DMS53 treated with DMSO at 0.1 percent for 48 hours (cell line): ENCODE measurements around the gene TMEM63C.
A peak's percentile ranks its signal among the peaks of the same experiment; 100 is the strongest.
"Not testable (repeated sequence)": the region's sequence is repeated elsewhere in the genome, so short reads cannot be mapped to it uniquely, and the experiment has no call there.

Experiments used
- DNase-seq: peaks from one replicate; lab custom pipeline; 2025; ENCODE audit not compliant: unreplicated experiment; lab: John Stamatoyannopoulos, UW

The TMEM63C gene

GRCh38 chr14:77276295-77276935, 94.8 kb downstream of the TMEM63C start:
- no peak for DNase-seq

GRCh38 chr14:77276959-77277358, 95.4 kb downstream of the TMEM63C start:
- no peak for DNase-seq

- no peak for DNase-seq
Observed at GRCh38 chr14:77278461-77279230, 97.0 kb downstream of the TMEM63C start.

GRCh38 chr14:77279719-77280118, 98.1 kb downstream of the TMEM63C start:
- no peak for DNase-seq

GRCh38 chr14:77280921-77281320, 99.3 kb downstream of the TMEM63C start:
- DNase-seq: not testable (repeated sequence)

GRCh38 chr14:77281852-77282410, 100.3 kb downstream of the TMEM63C start:
- no peak for DNase-seq

GRCh38 chr14:77284066-77284465, 102.5 kb downstream of the TMEM63C start:
- no peak for DNase-seq

GRCh38 chr14:77284466-77284865, 102.9 kb downstream of the TMEM63C start:
- DNase-seq: no peak

GRCh38 chr14:77286576-77286975, 105.0 kb downstream of the TMEM63C start:
- no peak for DNase-seq

GRCh38 chr14:77290705-77291104, 109.1 kb downstream of the TMEM63C start:
- DNase-seq: no peak

GRCh38 chr14:77296155-77296554, 114.6 kb downstream of the TMEM63C start:
- no peak for DNase-seq

GRCh38 chr14:77296906-77297305, 115.3 kb downstream of the TMEM63C start:
- no peak for DNase-seq

GRCh38 chr14:77299771-77300170, 118.2 kb downstream of the TMEM63C start:
- no peak for DNase-seq

GRCh38 chr14:77301103-77301502, 119.5 kb downstream of the TMEM63C start:
- peak; percentile 12 for DNase-seq

GRCh38 chr14:77302926-77303325, 121.3 kb downstream of the TMEM63C start:
- peak; percentile 92 for DNase-seq

- peak; percentile 91 for DNase-seq
Observed at GRCh38 chr14:77303417-77304156, 122.0 kb downstream of the TMEM63C start.

GRCh38 chr14:77305696-77306095, 124.1 kb downstream of the TMEM63C start:
- DNase-seq: no peak

- DNase-seq: no peak
Observed at GRCh38 chr14:77306416-77306815, 124.8 kb downstream of the TMEM63C start.

GRCh38 chr14:77306851-77307496, 125.4 kb downstream of the TMEM63C start:
- no peak for DNase-seq
